Prostate gland (tissue), 2 donors: ENCODE measurements around the gene TBC1D5. TPM values are rescaled to one million over a fixed set of nuclear protein-coding genes. Genes with fewer than 3 reads are reported as not detected.

Experiments
- DNase-seq: peaks from one replicate; pipeline ENCODE4 v3.0.0-alpha.2; 2019; ENCODE audit warnings: low spot score
- H3K27ac ChIP-seq, 2 donors: fragments of 200-600 bp; sonication (generic); 2 replicates each; pipeline ENCODE4 v1.5.1; 2017 to 2019
- H3K27me3 ChIP-seq: fragments of 200-600 bp; sonication (generic); replicated peaks from 2 replicates; pipeline ENCODE4 v1.5.1; 2019; ENCODE audit not compliant: insufficient read depth
- H3K36me3 ChIP-seq, 2 donors: fragments of 200-600 bp; sonication (generic); 1 replicate in 1 of 2; 2 replicates in 1 of 2; pipeline versions ENCODE4 v1.5.1 to v1.8.1; 2017 to 2019
- H3K4me1 ChIP-seq: fragments of 200-600 bp; sonication (generic); replicated peaks from 2 replicates; pipeline ENCODE4 v1.5.1; 2019
- H3K4me3 ChIP-seq, 2 donors: fragments of 200-600 bp; sonication (generic); 2 replicates each; pipeline ENCODE4 v1.5.1; 2017 to 2019
- H3K9me3 ChIP-seq: fragments of 200-600 bp; sonication (generic); 2 replicates; pipeline ENCODE4 v1.5.1; 2017
- CTCF ChIP-seq, 4 experiments: fragments of 200-600 bp in 2 of 4; fragments of 450-650 bp in 2 of 4; sonication (generic) in 2 of 4; IDR thresholded peaks; 1 replicate in 3 of 4; 2 replicates in 1 of 4; pipeline ENCODE4 v1.5.1; 2016 to 2019; ENCODE audit warnings: antibody characterized with exemption in 4 of 4, mild to moderate bottlenecking in 2 of 4, moderate library complexity in 2 of 4
- POLR2A ChIP-seq: fragments of 450-650 bp; IDR thresholded peaks from one replicate; pipeline ENCODE4 v1.6.1; 2016; ENCODE audit warnings: antibody characterized with exemption, mild to moderate bottlenecking
- POLR2AphosphoS5 ChIP-seq: sonication (generic); formaldehyde crosslinking; IDR thresholded peaks from one replicate; pipeline ENCODE4 v1.6.1; 2017; ENCODE audit warnings: antibody characterized with exemption
- WGBS: methylation state at CpG from one replicate; pipeline ENCODE4 v1.1.5; 2018; 5-methylcytosine and 5-hydroxymethylcytosine counted together
- intact Hi-C: fragments of 100-400 bp; cut with DNase I; formaldehyde crosslinking; loops from one replicate; pipeline ENCODE4 v1.14.2; 2022
- total RNA-seq, 2 donors: library from RNA; depleted of rRNA; stranded (reverse); fragments of >200 nt; gene quantifications; one replicate each; pipeline ENCODE4 v1.1.0, GENCODE V29; 2016

Gene TBC1D5
- total RNA-seq, 2 donors from 2014 or later: 64.8 to 99.2 TPM

GRCh38 chr3:17349093-17349492 lies 393.3 kb downstream of the TBC1D5 start:
- TF ChIP-seq POLR2A (no peak), POLR2AphosphoS5 (no peak), CTCF (IDR thresholded peaks at IDR 0.05) (no peak)
- Histone ChIP-seq H3K36me3 (no peaks in the 10 kb centered on the region), H3K4me1 (no peaks in the 10 kb centered on the region), H3K27ac (no peak overlapping the region), H3K4me3 (no peak overlapping the region), H3K27me3 (no peaks in the 10 kb centered on the region), H3K9me3 (no peaks in the 10 kb centered on the region)
- intact Hi-C loops: no loop called here
- WGBS: 89% methylated on average over 1 of the region's 1 CpG
- no peak for DNase-seq

DNA sequence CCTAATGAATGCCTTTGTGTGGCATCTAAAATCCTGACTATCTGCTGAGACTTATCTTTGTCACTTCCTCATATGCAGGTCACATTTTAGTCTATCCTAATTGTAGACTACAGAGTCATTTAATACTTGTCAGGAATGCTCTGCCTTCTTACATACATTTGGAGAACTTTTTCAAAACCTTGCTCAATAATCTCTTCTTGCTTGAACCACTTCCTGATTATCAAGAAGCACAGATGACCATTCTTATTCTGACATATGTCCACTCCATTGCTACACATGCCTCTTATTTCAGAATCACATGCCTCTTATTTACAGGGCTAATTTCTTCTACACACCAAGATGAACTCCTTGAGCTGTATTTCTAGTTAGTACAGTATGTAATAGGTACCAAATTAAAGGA lies 400.3 kb downstream of the TBC1D5 start:
- H3K27me3 ChIP-seq: no peaks in the 10 kb centered on the region
- H3K27ac ChIP-seq: no peak overlapping the region
- no peaks in the 10 kb centered on the region for H3K36me3 ChIP-seq
- H3K9me3 ChIP-seq: no peaks in the 10 kb centered on the region
- no peak for DNase-seq
- H3K4me3 ChIP-seq: no peak overlapping the region
- no peaks in the 10 kb centered on the region for H3K4me1 ChIP-seq
- TF ChIP-seq CTCF (IDR thresholded peaks at IDR 0.05) (no peak), POLR2A (no peak), POLR2AphosphoS5 (no peak)
- intact Hi-C loops: no loop called here

- intact Hi-C loops: no loop called here
- H3K4me1 ChIP-seq: no peaks in the 10 kb centered on the region
- H3K36me3 ChIP-seq: no peaks in the 10 kb centered on the region
- H3K9me3 ChIP-seq: no peaks in the 10 kb centered on the region
- TF ChIP-seq POLR2A: no peak
- TF ChIP-seq POLR2AphosphoS5: no peak
- TF ChIP-seq CTCF (IDR thresholded peaks at IDR 0.05): no peak
- WGBS: 81% methylated on average over 2 of the region's 2 CpGs
- H3K27me3 ChIP-seq: no peaks in the 10 kb centered on the region
- no peak for DNase-seq
- no peak overlapping the region for H3K27ac ChIP-seq
- no peak overlapping the region for H3K4me3 ChIP-seq
These were observed 401.7 kb downstream of the TBC1D5 start for GRCh38 chr3:17340693-17341092.

DNA sequence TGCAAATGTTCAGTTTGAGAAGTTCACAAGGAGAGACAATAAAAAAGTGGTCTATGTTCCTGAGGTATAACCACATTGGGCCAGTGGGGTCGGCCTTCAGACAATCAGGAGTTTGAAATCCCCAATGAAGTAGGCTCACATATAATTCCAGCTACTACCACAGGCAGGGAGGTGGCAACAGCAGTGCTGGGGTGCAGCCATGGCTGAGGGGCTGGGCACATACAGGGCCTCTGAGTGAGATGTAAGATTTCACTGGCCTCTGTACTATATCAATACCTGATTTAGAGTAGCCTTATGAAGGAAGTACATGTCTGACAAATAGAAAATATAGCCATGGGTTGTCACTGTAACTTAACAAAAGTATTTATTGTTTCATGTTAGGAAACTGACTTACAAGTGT lies 402.2 kb downstream of the TBC1D5 start:
- intact Hi-C loops: no loop called here
- Histone ChIP-seq H3K4me3 (no peak overlapping the region), H3K9me3 (no peaks in the 10 kb centered on the region), H3K27ac (no peak overlapping the region), H3K4me1 (no peaks in the 10 kb centered on the region), H3K27me3 (no peaks in the 10 kb centered on the region), H3K36me3 (no peaks in the 10 kb centered on the region)
- WGBS: 95% methylated on average over 1 of the region's 1 CpG
- TF ChIP-seq CTCF (IDR thresholded peaks at IDR 0.05) (no peak), POLR2A (no peak), POLR2AphosphoS5 (no peak)
- no peak for DNase-seq

GRCh38 chr3:17339132-17339575 lies 403.3 kb downstream of the TBC1D5 start:
- Histone ChIP-seq H3K4me3 (no peak overlapping the region), H3K4me1 (no peaks in the 10 kb centered on the region), H3K9me3 (no peaks in the 10 kb centered on the region), H3K27ac (no peak overlapping the region), H3K27me3 (no peaks in the 10 kb centered on the region), H3K36me3 (no peaks in the 10 kb centered on the region)
- WGBS: 55% methylated on average over 6 of the region's 6 CpGs
- TF ChIP-seq CTCF (IDR thresholded peaks at IDR 0.05): no peak
- no peak for TF ChIP-seq POLR2A
- TF ChIP-seq POLR2AphosphoS5: no peak
- intact Hi-C loops: no loop called here
- no peak for DNase-seq
